CD14-positive monocyte (primary cell): Measurements from ENCODE around the gene INS. TPM values are rescaled to one million over a fixed set of nuclear protein-coding genes. Genes with fewer than 3 reads are reported as not detected.
A peak's percentile ranks its signal among the peaks of the same experiment; 100 is the strongest.

ENCODE experiments used
- DNase-seq, 3 donors: peaks; one replicate each; pipeline ENCODE4 v3.0.0-alpha.2; 2011 to 2022
- H2AFZ ChIP-seq: 2 replicates; pipeline ENCODE4 v1.6.0; 2012; ENCODE audit warnings: mild to moderate bottlenecking, low read depth, low read length, inconsistent platforms; ENCODE audit not compliant: insufficient read depth, poor library complexity, severe bottlenecking
- H3K27ac ChIP-seq, 2 donors: 1 replicate in 1 of 2; 2 replicates in 1 of 2; pipeline ENCODE4 v1.5.1; 2012 to 2013; ENCODE audit warnings: low read length in 2 of 2, control low read depth in 1 of 2, inconsistent platforms in 1 of 2, low read depth in 1 of 2, mild to moderate bottlenecking in 1 of 2
- H3K27me3 ChIP-seq, 2 donors: one replicate each; pipeline versions ENCODE4 v1.6.0 to v1.6.1; 2011 to 2013; ENCODE audit warnings: low read length in 2 of 2; ENCODE audit not compliant: control insufficient read depth in 2 of 2, insufficient read depth in 2 of 2
- H3K36me3 ChIP-seq, 2 donors: replicated peaks in 1 of 2; 1 replicate in 1 of 2; 2 replicates in 1 of 2; pipeline versions ENCODE4 v1.5.1 to v1.6.1; 2012 to 2013; ENCODE audit warnings: low read length in 2 of 2, control low read depth in 1 of 2, inconsistent platforms in 1 of 2, mild to moderate bottlenecking in 1 of 2; ENCODE audit not compliant: insufficient read depth in 2 of 2, control insufficient read depth in 1 of 2
- H3K4me1 ChIP-seq, 2 donors: 1 replicate in 1 of 2; 2 replicates in 1 of 2; pipeline versions ENCODE4 v1.5.1 to v1.6.1; 2012 to 2013; ENCODE audit warnings: low read length in 2 of 2, control low read depth in 1 of 2, inconsistent platforms in 1 of 2, mild to moderate bottlenecking in 1 of 2, moderate library complexity in 1 of 2; ENCODE audit not compliant: insufficient read depth in 2 of 2, control insufficient read depth in 1 of 2
- H3K4me2 ChIP-seq: replicated peaks from 2 replicates; pipeline ENCODE3; 2012; ENCODE audit warnings: low read length, moderate library complexity, mild to moderate bottlenecking; ENCODE audit not compliant: poor library complexity, severe bottlenecking; ENCODE audit errors: extremely low read depth
- H3K4me3 ChIP-seq, 3 experiments: fragments of 200-600 bp in 1 of 3; sonication (generic) in 1 of 3; replicated peaks in 1 of 3; 1 replicate in 2 of 3; 2 replicates in 1 of 3; pipeline ENCODE4 v1.5.1; 2011 to 2013; ENCODE audit warnings: low read length in 3 of 3, mild to moderate bottlenecking in 3 of 3, control low read depth in 2 of 3, low read depth in 2 of 3, inconsistent platforms in 1 of 3, moderate library complexity in 1 of 3
- H3K79me2 ChIP-seq: 2 replicates; pipeline ENCODE4 v1.6.0; 2012; ENCODE audit warnings: mild to moderate bottlenecking, control low read depth, inconsistent platforms, low read length, moderate library complexity; ENCODE audit not compliant: insufficient read depth
- H3K9ac ChIP-seq: 2 replicates; pipeline ENCODE4 v1.6.0; 2017; ENCODE audit warnings: low read length, mild to moderate bottlenecking; ENCODE audit not compliant: insufficient read depth, poor library complexity, severe bottlenecking
- H3K9me3 ChIP-seq, 2 donors: replicated peaks in 1 of 2; 1 replicate in 1 of 2; 2 replicates in 1 of 2; pipeline versions ENCODE4 v1.5.1 to v1.6.1; 2012 to 2013; ENCODE audit warnings: low read length in 2 of 2, control low read depth in 1 of 2; ENCODE audit not compliant: control insufficient read depth in 1 of 2, insufficient read depth in 1 of 2
- H4K20me1 ChIP-seq: 2 replicates; pipeline ENCODE4 v1.6.0; 2012; ENCODE audit warnings: mild to moderate bottlenecking, low read length, control low read depth, moderate library complexity; ENCODE audit not compliant: insufficient read depth
- H3K27ac Mint-ChIP-seq, 7 donors: one replicate each; pipeline ENCODE4 v1.8.0; 2020; ENCODE audit warnings: mild to moderate bottlenecking in 7 of 7, mixed read lengths in 7 of 7, moderate library complexity in 6 of 7, inconsistent platforms in 2 of 7
- H3K27me3 Mint-ChIP-seq, 3 donors: one replicate each; pipeline ENCODE4 v1.8.0; 2021 to 2022; ENCODE audit warnings: low read depth in 3 of 3, mild to moderate bottlenecking in 3 of 3, mixed read lengths in 3 of 3, moderate library complexity in 3 of 3, inconsistent platforms in 1 of 3
- H3K36me3 Mint-ChIP-seq, 2 donors: one replicate each; pipeline ENCODE4 v1.8.0; 2020; ENCODE audit warnings: mixed read lengths in 2 of 2, inconsistent platforms in 1 of 2, mild to moderate bottlenecking in 1 of 2
- H3K4me1 Mint-ChIP-seq: one replicate; pipeline ENCODE4 v1.8.0; 2020; ENCODE audit warnings: mild to moderate bottlenecking, mixed read lengths
- H3K4me3 Mint-ChIP-seq, 2 donors: one replicate each; pipeline ENCODE4 v1.8.0; 2020; ENCODE audit warnings: mild to moderate bottlenecking in 2 of 2, mixed read lengths in 2 of 2, moderate library complexity in 1 of 2
- H3K9me3 Mint-ChIP-seq, 7 donors: one replicate each; pipeline ENCODE4 v1.8.0; 2020 to 2022; ENCODE audit warnings: mixed read lengths in 7 of 7, mild to moderate bottlenecking in 6 of 7, moderate library complexity in 6 of 7, inconsistent platforms in 2 of 7
- CTCF ChIP-seq: fragments of 200-600 bp; IDR thresholded peaks from one replicate; pipeline ENCODE4 v1.8.0; 2022; ENCODE audit warnings: antibody characterized with exemption, mild to moderate bottlenecking
- WGBS: methylation state at CpG from one replicate; pipeline ENCODE4 v1.1.5; 2013; ENCODE audit warnings: missing lambda C conversion rate; ENCODE audit not compliant: insufficient coverage; 5-methylcytosine and 5-hydroxymethylcytosine counted together
- intact Hi-C, 2 donors: fragments of 100-400 bp; cut with micrococcal nuclease; formaldehyde crosslinking; loops; one replicate each; pipeline versions ENCODE4 v1.15.0 to v1.15.1; 2023
- polyA plus RNA-seq, 3 donors: library from polyadenylated mRNA; depleted of rRNA in 1 of 3; unstranded in 2 of 3; stranded (reverse) in 1 of 3; fragments of 300-500 nt in 2 of 3; fragments of >200 nt in 1 of 3; fragmentation: Illumina TruSeq in 2 of 3; gene quantifications; 1 replicate in 2 of 3; 2 replicates in 1 of 3; pipeline ENCODE4 v1.2.3, GENCODE V29; 2012 to 2021

Gene INS
- polyA plus RNA-seq, 3 donors: not detected

- no peaks in the 10 kb centered on the region for H3K9me3 ChIP-seq
- no peak overlapping the region for H2AFZ ChIP-seq
- Mint-ChIP-seq H3K9me3 (peaks cover under 1 to 7% (median 3%) of the 10 kb centered on the region in 7 donors), H3K27ac (no peak overlapping the region), H3K4me1 (no peaks in the 10 kb centered on the region), H3K36me3 (no peaks in the 10 kb centered on the region), H3K4me3 (no peak overlapping the region), H3K27me3 (peaks cover 11 to 23% (median 17%) of the 10 kb centered on the region in 3 donors)
- no peak for DNase-seq
- no peaks in the 10 kb centered on the region for H3K36me3 ChIP-seq
- no peaks in the 10 kb centered on the region for H3K27me3 ChIP-seq
- no peaks in the 10 kb centered on the region for H4K20me1 ChIP-seq
- no peaks in the 10 kb centered on the region for H3K79me2 ChIP-seq
- no peak overlapping the region for H3K9ac ChIP-seq
- 62% methylated on average over 19 of the region's 19 CpGs for WGBS
- H3K4me2 ChIP-seq: no peak overlapping the region
- H3K4me3 ChIP-seq: no peak overlapping the region
- H3K27ac ChIP-seq: no peak overlapping the region
- intact Hi-C loops: no loop called here
- no peak for TF ChIP-seq CTCF
- no peaks in the 10 kb centered on the region for H3K4me1 ChIP-seq
Observed at GRCh38 chr11:2122222-2122906, 38.6 kb downstream of the INS start.

GRCh38 chr11:2121227-2122130 is 39.5 kb downstream of the INS start:
- no peaks in the 10 kb centered on the region for H3K36me3 Mint-ChIP-seq
- intact Hi-C loops: no loop called here
- TF ChIP-seq CTCF: no peak

More at GRCh38 chr11:2121227-2122130, 39.5 kb downstream of the INS start:
- no peaks in the 10 kb centered on the region for H3K4me1 ChIP-seq
- Mint-ChIP-seq H3K4me1 (no peaks in the 10 kb centered on the region), H3K27ac (peak overlapping the region in 1 of 7 donors; percentile 64), H3K4me3 (no peak overlapping the region), H3K9me3 (peaks cover 6 to 16% (median 11%) of the 10 kb centered on the region in 7 donors), H3K27me3 (peaks cover 16 to 24% (median 18%) of the 10 kb centered on the region in 3 donors)
- no peak overlapping the region for H2AFZ ChIP-seq
- H3K9ac ChIP-seq: no peak overlapping the region
- 94% methylated on average over 19 of the region's 21 CpGs for WGBS
- H4K20me1 ChIP-seq: no peaks in the 10 kb centered on the region
- H3K27ac ChIP-seq: no peak overlapping the region
- H3K4me3 ChIP-seq: no peak overlapping the region
- no peak for DNase-seq
- no peaks in the 10 kb centered on the region for H3K79me2 ChIP-seq
- no peak overlapping the region for H3K4me2 ChIP-seq
- H3K9me3 ChIP-seq: peaks cover 3 to 4% of the 10 kb centered on the region in 2 donors
- H3K36me3 ChIP-seq: no peaks in the 10 kb centered on the region
- peaks cover 0 to 2% of the 10 kb centered on the region in 2 donors for H3K27me3 ChIP-seq
